Muscle layer of colon (tissue), 2 donors: Measurements from ENCODE around the gene ANKS3.

Experiments used
- H3K27ac ChIP-seq: one replicate; pipeline ENCODE4 v1.7.0; 2013; ENCODE audit warnings: low read depth, mild to moderate bottlenecking, low read length, moderate library complexity
- H3K27me3 ChIP-seq, 2 donors: one replicate each; pipeline ENCODE4 v1.7.0; 2013; ENCODE audit warnings: low read length in 2 of 2, mild to moderate bottlenecking in 2 of 2; ENCODE audit not compliant: insufficient read depth in 2 of 2, control insufficient read depth in 1 of 2
- H3K36me3 ChIP-seq: one replicate; pipeline ENCODE4 v1.7.0; 2013; ENCODE audit warnings: mild to moderate bottlenecking, low read length; ENCODE audit not compliant: insufficient read depth
- H3K4me1 ChIP-seq: one replicate; pipeline ENCODE4 v1.7.0; 2013; ENCODE audit warnings: mild to moderate bottlenecking, low read length; ENCODE audit not compliant: insufficient read depth
- H3K4me3 ChIP-seq, 2 donors: one replicate each; pipeline ENCODE4 v1.7.0; 2013; ENCODE audit warnings: low read length in 2 of 2, low read depth in 1 of 2, mild to moderate bottlenecking in 1 of 2, moderate library complexity in 1 of 2
- H3K9ac ChIP-seq: one replicate; pipeline ENCODE4 v1.7.0; 2013; ENCODE audit warnings: low read length
- H3K9me3 ChIP-seq: one replicate; pipeline ENCODE4 v1.7.0; 2013; ENCODE audit warnings: mild to moderate bottlenecking, low read length
- donor health status: abdominal sarcoma.
- donor health status: Adenocarcinoma of cecum.

The ANKS3 gene

DNA sequence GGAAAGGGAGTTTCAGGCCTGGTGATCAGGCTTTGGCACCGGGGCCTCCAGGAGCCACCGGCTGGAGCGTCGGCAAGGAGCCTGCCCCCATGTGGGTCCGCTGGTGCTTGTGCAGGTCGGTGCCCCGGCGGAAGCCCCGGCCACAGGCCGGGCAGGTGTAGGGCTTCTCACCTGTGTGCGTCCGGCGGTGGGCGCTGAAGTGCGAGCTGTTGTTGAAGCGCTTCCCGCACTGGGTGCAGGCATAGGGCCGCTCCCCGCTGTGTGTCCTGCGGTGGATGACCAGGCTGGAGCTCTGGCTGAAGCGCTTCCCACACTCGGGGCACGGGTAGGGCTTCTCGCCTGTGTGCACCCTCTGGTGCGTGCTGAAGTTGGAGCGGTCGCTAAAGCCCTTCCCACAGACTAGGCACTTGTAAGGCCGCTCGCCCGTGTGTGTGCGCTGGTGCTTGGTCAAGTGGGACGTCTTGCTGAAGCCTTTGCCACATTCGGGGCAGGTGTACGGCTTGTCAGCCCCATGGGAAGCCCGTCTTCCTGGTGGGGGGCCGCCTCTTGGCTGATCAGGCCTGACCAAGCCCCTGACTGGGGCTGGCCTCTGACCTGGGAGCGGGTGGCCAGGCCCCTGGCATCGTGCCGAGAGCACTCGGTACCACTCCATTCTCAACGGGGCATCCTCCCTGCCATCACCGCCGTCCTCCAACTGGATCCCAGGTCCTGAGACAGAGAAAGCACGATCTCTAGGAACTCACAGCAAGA lies 18.5 kb upstream of the ANKS3 start:
- Histone ChIP-seq H3K4me3 (no peak overlapping the region), H3K9me3 (peaks cover 4% of the 10 kb centered on the region), H3K27ac (no peak overlapping the region), H3K4me1 (no peaks in the 10 kb centered on the region), H3K27me3 (no peaks in the 10 kb centered on the region), H3K9ac (no peak overlapping the region), H3K36me3 (peaks cover 46% of the 10 kb centered on the region)

DNA sequence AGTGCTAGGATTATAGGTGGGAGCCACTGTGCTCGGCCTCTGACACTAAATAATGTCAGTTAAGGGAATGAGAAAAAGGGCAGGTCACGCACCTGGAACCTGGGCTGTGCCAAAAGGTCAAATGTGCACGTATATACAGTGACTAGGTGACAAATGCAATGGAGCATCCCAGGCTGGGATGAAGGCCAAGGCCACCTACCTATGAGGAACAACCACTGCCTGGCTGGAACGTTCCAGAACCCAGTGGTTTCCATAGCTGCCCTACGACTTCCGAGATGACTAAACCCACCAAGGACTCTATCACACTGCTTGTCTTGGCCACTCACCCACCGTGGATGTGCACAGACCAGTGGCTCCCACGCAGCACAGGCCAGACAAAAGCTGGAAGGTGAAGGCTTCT lies 16.8 kb upstream of the ANKS3 start:
- Histone ChIP-seq H3K4me1 (peaks cover 9% of the 10 kb centered on the region), H3K27me3 (no peaks in the 10 kb centered on the region), H3K4me3 (no peak overlapping the region), H3K36me3 (peaks cover 44% of the 10 kb centered on the region), H3K9ac (no peak overlapping the region), H3K27ac (no peak overlapping the region), H3K9me3 (peaks cover 3% of the 10 kb centered on the region)

DNA sequence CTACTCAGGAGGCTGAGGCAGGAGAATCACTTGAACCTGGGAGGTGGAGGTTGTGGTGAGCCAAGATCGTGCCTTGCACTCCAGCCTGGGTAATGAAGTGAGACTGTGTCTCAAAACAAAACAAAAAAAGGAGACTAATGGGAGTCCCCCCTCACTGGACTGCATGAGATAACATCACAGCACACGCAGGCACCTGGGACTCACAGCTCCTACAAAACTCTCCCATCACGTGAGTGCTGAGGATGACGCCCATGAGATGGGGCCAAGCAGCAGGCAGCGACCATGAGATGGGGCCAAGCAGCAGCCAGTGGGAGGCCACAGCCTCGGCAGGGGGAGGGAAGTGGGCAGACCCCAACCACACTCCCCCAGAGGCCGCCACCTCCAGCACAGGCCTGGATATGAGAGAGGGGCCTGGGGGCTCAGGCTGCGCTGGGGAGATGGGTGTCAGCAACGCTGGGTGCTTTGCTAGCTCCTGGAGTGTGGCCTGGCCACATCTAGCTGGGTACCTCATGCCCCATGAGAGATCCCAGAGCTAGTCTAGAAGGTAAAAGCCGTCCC lies 15.7 kb upstream of the ANKS3 start:
- Histone ChIP-seq H3K27ac (no peak overlapping the region), H3K9ac (no peak overlapping the region), H3K4me3 (no peak overlapping the region), H3K36me3 (peaks cover 36% of the 10 kb centered on the region), H3K9me3 (no peaks in the 10 kb centered on the region), H3K27me3 (no peaks in the 10 kb centered on the region), H3K4me1 (peaks cover 9% of the 10 kb centered on the region)

DNA sequence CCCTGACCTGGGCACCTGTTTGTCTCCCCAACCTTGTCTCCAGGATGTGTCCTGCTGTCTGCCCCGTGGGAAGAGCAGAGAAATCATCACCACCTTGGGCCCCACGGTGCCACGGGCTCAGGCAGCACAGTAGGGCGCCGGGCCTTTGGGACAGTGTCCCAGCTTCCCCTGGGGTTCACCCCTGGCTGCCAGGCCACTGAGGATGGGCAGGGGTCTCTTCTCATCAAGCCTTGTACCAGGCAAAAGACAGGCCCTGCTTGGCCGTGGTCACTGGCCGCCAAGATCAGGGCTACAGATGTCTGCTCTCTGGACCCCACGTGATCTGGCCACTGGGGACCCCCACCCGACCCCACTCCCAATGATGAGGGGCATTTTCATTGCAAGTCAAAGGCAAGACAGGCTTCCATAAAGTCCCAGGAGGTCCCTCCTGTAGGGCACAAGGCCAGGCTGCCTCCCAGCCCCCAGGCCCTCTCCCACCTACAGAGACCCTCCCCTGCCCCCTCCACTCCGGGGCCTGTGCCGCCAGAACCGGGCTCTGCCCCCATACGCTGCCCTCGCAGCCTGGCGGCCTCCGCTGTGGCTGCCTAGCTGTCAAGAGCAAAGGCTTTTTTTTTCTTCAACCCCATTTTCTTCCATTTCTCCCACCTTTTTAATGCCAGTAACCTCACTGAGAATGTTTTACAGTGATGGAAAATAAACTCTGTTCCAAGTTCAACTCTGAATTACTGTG lies 14.8 kb upstream of the ANKS3 start:
- no peaks in the 10 kb centered on the region for H3K27me3 ChIP-seq
- peaks cover 32% of the 10 kb centered on the region for H3K36me3 ChIP-seq
- H3K9ac ChIP-seq = no peak overlapping the region
- H3K4me3 ChIP-seq = no peak overlapping the region
- H3K27ac ChIP-seq = no peak overlapping the region
- H3K9me3 ChIP-seq = no peaks in the 10 kb centered on the region
- H3K4me1 ChIP-seq = peaks cover 9% of the 10 kb centered on the region

DNA sequence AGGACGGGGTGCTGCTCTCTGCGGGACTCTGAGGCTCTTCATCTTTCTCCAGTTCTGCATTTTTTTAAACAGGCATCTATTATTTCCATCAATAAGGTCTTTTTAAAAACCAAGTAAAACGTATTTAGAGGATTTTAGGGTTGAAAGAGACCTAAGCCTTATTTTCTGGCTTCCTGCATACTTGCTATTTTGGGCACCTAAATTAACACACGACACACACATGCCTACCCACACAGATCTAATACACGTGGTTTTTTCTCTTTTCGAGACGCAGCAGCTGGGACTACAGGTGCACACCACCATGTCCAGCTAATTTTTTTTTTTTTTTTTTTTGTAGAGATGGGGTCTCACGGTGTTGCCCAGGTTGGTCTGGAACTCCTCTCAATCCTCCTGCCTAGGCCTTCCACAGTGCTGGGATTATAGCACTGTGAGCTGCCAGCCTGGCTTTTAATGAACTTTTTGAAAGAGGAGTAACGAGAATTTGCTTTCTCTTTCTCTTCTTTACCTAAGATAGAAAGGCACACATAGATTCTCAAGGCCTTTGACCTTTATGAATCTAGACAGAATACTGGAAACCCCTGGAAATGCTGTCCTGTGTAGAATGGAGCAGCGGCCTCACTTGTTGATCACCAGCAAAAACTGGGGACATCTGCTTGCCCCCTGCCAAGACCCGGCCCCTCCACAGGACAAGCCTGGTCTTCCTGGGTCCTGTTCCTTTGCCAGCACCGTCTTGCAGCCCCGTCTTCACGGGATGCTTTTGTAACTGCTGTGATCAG lies 14.0 kb upstream of the ANKS3 start:
- H3K4me3 ChIP-seq = no peak overlapping the region
- H3K27ac ChIP-seq = no peak overlapping the region
- H3K36me3 ChIP-seq = peaks cover 24% of the 10 kb centered on the region
- H3K27me3 ChIP-seq = no peaks in the 10 kb centered on the region
- no peaks in the 10 kb centered on the region for H3K9me3 ChIP-seq
- peaks cover 9% of the 10 kb centered on the region for H3K4me1 ChIP-seq
- no peak overlapping the region for H3K9ac ChIP-seq

DNA sequence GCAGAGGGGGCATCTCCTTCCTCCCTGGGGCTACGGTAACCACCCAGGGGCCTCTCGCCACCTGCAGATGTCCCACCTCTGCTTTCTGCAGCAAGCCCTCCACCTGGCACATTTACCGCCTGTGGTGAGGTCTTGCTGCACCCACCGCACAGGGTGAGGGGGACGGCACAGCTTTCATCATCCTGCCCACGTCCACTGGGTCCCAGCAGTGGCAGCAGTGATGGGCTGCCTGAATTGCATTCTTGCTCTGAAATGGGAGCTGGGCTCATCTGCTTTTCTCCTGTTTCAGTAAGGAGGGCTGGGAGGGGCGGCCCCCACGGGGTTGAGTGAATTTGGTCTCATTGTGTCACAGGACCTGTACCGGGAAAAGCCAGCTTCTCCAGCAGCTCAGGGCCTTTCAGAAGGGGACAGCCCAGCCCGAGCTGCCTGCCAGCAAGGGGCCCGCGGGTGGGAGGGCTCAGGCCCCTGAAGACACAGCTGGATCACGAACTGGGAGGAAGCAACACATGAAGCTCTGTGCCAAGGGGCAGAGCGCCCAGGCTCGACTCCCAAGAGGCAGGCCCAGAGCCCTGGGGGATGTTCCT lies 13.0 kb upstream of the ANKS3 start:
- Histone ChIP-seq H3K4me3 (no peak overlapping the region), H3K9ac (no peak overlapping the region), H3K4me1 (peaks cover 9% of the 10 kb centered on the region), H3K36me3 (peaks cover 14% of the 10 kb centered on the region), H3K27me3 (no peaks in the 10 kb centered on the region), H3K9me3 (no peaks in the 10 kb centered on the region), H3K27ac (no peak overlapping the region)

DNA sequence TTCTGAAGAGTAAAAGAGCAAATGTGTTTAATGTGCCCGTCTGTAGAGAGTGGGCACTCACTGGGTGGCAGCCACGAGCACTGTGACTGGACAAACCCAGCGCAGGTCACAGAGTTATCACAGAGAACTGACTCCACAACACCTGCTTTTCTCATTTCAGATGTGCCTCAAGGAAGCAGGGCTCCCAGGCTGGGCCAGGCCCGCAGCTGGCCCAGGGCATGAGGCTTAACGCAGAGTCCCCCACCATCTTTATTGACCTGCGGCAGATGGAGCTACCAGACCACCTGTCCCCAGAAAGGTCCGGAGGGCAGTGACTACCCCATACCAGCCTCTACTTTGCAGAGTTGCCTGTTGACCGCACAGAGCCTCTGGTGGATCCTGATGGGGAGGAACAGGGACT lies 12.1 kb upstream of the ANKS3 start:
- Histone ChIP-seq H3K4me3 (no peak overlapping the region), H3K9ac (no peak overlapping the region), H3K4me1 (peaks cover 9% of the 10 kb centered on the region), H3K36me3 (peaks cover 5% of the 10 kb centered on the region), H3K27me3 (no peaks in the 10 kb centered on the region), H3K27ac (no peak overlapping the region), H3K9me3 (no peaks in the 10 kb centered on the region)

DNA sequence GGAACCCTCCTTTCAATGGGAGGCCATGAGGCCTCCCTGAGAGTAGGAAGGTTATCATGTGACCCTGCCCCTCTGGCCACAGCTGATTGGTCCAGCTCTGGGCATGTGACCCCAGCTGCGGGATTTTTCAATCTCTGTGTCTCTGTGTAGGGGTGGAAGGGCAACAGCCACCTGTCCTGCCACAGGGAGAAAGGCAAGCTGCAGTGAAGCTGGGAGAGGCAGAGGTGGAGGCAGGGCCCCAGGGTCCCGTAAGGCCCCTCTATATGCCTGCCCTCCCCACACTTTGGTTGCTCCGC lies 11.2 kb upstream of the ANKS3 start:
- Histone ChIP-seq H3K4me1 (peaks cover 9% of the 10 kb centered on the region), H3K9me3 (no peaks in the 10 kb centered on the region), H3K9ac (no peak overlapping the region), H3K27ac (no peak overlapping the region), H3K27me3 (no peaks in the 10 kb centered on the region), H3K4me3 (no peak overlapping the region), H3K36me3 (no peaks in the 10 kb centered on the region)

DNA sequence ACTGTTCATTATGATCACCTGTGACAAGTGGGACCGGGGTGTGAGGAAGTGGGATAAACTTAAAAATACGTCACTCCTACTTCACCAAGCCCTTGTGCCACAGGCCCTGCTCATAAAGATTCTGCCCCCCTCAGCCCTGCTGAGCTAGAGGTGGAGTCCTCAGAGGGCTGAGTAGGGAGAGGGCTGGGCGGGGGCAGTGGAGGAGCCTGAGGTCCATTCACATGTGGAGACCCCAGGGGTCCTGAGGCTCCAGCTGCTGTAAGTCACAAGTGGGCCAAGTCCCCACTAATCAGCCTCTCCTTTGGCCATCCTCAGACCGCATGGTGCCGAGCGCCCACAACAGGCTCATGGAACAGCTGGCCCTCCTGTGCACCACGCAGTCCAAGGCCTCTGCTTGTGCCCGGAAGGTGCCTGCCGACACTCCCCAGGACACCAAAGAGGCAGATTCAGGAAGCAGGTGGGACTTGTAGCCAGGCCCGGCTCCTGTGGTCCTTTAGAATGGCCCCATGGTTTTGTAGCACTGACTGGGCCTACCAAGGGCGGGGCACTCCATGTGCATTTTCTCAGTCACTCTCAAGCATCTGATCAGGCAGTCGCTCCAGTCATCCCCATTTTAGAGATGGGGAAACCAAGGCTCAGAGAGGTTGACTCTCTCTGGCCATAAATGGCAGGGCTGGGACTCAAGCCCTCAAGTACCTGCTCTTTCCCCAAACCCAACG lies 10.6 kb upstream of the ANKS3 start:
- Histone ChIP-seq H3K4me1 (peaks cover 9% of the 10 kb centered on the region), H3K9ac (no peak overlapping the region), H3K36me3 (no peaks in the 10 kb centered on the region), H3K27me3 (no peaks in the 10 kb centered on the region), H3K27ac (no peak overlapping the region), H3K4me3 (no peak overlapping the region), H3K9me3 (no peaks in the 10 kb centered on the region)

DNA sequence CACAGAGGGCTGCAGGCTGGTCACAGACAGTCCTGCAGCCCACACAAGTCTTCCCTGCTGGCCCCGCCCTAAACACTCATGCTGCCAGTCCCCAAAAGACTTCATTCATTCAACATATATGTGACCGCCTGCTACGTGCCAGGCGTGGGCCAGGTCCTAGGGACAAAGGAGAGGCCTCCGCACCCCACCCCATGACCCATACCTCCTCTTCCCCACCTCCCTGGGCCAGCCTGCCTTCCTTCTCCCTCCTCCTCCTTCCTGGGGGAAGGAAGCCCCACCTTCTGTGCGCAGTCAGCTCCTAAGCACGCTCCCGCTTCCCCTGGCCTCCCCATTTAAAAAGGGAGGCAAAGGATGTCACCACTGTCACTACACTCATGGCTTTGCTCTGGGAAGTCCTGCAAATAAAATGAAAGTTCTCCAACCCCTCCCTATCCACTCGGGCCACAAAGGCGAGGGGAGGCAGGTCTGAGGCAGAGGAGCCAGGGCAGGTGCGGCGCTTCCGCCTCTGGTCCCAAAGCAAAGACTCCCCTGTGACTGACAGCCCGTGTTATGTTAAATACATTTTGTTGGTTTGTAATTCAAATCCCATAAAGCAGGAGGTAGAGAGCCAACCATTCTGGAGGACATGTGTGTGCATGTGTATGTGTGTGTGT lies 9.3 kb upstream of the ANKS3 start:
- no peaks in the 10 kb centered on the region for H3K27me3 ChIP-seq
- no peak overlapping the region for H3K9ac ChIP-seq
- no peaks in the 10 kb centered on the region for H3K9me3 ChIP-seq
- H3K4me3 ChIP-seq = no peak overlapping the region
- no peak overlapping the region for H3K27ac ChIP-seq
- H3K36me3 ChIP-seq = no peaks in the 10 kb centered on the region
- H3K4me1 ChIP-seq = peaks cover 9% of the 10 kb centered on the region
